HG03442 (cell line): ENCODE data around the gene GPX3.

Experiments
- ATAC-seq: cut with Tn5 transposase; IDR thresholded peaks from one replicate; pipeline ENCODE4 v1.9.1; 2021; ENCODE audit warnings: mild to moderate bottlenecking, moderate library complexity; ENCODE audit not compliant: unreplicated experiment

GPX3 gene

DNA sequence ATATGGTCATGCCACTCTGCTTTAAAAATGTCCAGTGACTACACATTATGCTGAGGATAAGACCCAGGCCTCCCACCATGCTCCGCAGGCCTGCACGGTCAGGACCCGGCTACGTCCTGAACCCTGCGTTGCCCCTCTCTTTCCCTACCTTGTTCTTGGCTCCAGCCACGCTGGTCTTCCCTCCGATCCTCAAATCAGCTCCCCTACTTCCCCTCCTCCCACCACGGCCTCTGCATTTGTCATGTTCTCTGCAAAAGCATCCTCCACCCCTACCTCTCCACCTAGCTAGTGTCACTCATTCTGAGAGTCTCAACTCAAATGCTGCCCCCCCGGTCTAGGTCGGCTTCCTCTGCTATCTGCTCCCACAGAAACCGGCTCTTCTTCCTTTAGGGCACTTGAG is 11.2 kb downstream of the GPX3 start:
- no peak for ATAC-seq

- ATAC-seq: no peak
These were observed 13.0 kb downstream of the GPX3 start for GRCh38 chr5:151033217-151033934.

GRCh38 chr5:151034422-151035379 is 14.3 kb downstream of the GPX3 start:
- no peak for ATAC-seq

- ATAC-seq: no peak
These were observed 16.2 kb downstream of the GPX3 start for GRCh38 chr5:151036556-151036955.

- no peak for ATAC-seq
These were observed 17.4 kb downstream of the GPX3 start for GRCh38 chr5:151037561-151038411.

- ATAC-seq: no peak
These were observed 18.0 kb downstream of the GPX3 start for GRCh38 chr5:151038412-151038745.

- ATAC-seq: no peak
These were observed 18.4 kb downstream of the GPX3 start for GRCh38 chr5:151038801-151039238.

- ATAC-seq: no peak
These were observed 19.3 kb downstream of the GPX3 start for GRCh38 chr5:151039665-151040064.

- ATAC-seq: no peak
These were observed 19.9 kb downstream of the GPX3 start for GRCh38 chr5:151040211-151040747.

DNA sequence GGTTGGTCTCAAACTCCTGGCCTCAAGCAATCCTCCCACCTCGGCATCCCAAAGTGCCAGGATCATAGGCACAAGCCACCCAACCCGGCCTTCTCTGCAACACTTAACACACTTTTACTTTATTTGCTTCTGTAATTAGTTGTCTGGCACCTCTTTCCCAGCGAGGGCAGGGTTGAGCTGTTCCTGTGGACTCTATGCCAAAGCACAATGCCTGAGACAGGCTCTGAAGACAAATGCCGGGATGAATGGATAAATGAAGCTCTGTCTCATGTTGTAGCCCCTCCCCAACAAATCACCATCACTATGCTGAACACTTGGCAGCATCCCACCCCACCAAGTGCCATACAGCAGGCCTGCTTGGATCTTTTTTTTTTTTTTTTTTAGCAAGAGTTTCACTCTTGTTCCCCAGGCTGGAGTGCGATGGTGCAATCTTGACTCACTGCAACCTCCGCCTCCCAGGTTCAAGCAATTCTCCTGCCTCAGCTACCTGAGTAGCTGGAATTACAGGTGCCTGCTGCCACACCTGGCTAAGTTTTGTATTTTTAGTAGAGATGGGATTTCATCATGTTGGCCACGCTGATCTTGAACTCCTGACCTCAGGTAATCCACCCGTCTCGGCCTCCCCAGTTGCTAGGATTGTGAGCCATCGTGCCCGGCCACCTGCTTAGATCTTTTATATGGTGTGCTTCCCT is 21.3 kb downstream of the GPX3 start:
- no peak for ATAC-seq

GRCh38 chr5:151042453-151043093 is 22.2 kb downstream of the GPX3 start:
- no peak for ATAC-seq

DNA sequence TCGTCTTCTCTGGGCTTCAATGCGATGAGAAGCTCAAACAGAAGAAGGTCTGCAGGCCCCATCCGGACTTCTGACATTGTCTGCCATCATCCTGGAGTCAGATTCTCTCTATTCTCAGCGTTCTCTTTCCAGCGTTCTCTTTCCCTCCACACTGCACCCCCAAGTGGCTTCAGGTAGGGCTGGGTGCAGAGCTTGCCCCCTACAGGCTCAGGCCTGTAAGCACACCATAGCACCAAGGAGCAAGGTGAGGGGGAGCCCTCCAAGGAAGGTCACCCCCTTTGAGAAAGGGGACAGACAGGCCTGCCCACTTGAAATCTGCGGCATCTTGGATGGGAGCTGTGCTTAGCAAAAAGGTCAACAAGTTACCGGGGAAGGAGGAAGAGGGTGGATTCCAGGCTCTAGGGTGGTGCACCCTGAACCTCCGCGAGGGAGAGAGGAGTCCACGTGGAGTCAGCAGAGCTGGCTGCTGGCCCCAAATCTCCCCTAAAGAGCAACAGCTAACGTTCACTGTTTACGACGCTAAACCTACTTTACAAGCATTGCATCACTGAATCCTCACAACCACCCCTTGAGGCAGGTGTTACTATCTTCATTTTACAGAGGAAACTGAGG is 27.5 kb downstream of the GPX3 start:
- ATAC-seq: peak; percentile 58

GRCh38 chr5:151048526-151048925 is 28.1 kb downstream of the GPX3 start:
- ATAC-seq: no peak

- peak; percentile 48 for ATAC-seq
These were observed 30.9 kb downstream of the GPX3 start for GRCh38 chr5:151051066-151051930.

- no peak for ATAC-seq
These were observed 31.7 kb downstream of the GPX3 start for GRCh38 chr5:151051931-151052608.

DNA sequence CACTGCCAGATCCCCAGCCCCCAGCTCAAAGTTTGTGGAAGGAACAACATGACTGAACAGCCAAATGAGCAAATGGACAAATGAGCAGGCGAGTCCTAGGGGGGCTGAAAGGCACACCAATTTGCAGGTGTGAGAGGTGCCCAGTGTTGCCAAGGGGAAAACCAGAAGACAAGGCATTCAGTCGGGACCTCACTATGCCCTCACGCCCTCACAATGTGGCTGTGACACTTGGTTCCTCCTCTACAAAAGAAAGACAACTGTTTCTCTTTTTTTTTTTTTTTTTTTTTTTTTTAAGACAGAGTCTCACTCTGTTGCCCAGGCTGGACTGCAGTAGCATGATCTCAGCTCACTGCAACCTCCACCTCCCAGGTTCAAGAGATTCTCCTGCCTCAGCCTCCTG is 32.4 kb downstream of the GPX3 start:
- no peak for ATAC-seq

DNA sequence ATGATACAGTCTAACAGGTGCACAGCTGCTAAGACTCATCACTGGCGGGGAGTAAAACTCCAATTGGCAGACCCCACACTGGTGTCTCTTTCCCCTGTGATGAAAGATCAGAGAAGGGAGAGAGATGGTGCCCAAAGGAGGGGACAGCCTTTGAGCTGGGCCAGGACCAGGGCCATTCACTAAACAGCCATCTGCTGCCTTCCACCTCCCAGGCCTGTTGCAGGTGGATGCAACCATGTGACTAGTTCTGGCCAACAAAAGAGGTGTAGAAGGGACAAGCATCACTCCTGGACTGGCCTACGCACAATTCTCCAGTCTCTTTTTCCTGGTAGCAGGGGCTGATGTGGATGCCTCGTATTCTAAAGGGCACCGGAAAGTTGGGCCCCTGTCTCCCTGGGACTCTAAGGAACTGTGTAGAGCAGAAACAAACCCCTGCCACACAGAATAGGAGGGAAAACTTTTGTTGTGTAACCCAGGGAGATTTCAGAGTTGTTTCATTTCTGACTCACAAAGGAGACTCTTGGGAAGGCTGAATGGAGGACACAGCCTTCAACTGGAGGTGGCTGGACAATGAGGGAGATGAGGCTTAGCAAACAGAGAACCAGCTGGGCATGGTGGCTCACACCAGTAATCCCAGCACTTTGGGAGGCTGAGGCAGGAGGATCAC is 33.5 kb downstream of the GPX3 start:
- ATAC-seq: no peak
